HG02885 (cell line): Measurements from ENCODE around the gene PECR.
"Not testable (repeated sequence)": the region's sequence is repeated elsewhere in the genome, so short reads cannot be mapped to it uniquely, and the experiment has no call there.

Experiments used
- ATAC-seq: cut with Tn5 transposase; IDR thresholded peaks from one replicate; pipeline ENCODE4 v1.9.1; 2021; ENCODE audit warnings: mild to moderate bottlenecking; ENCODE audit not compliant: unreplicated experiment, poor library complexity

The PECR gene

GRCh38 chr2:216107760-216108159 lies 26.2 kb upstream of the PECR start:
- ATAC-seq, result no peak

- no peak for ATAC-seq
Observed at GRCh38 chr2:216107320-216107719, 25.7 kb upstream of the PECR start.

- ATAC-seq, result no peak
Observed at GRCh38 chr2:216104691-216105090, 23.1 kb upstream of the PECR start.

GRCh38 chr2:216103213-216103612 lies 21.6 kb upstream of the PECR start:
- ATAC-seq, result no peak

GRCh38 chr2:216101109-216101508 lies 19.5 kb upstream of the PECR start:
- no peak for ATAC-seq

GRCh38 chr2:216098421-216099334 lies 17.1 kb upstream of the PECR start:
- no peak for ATAC-seq

- no peak for ATAC-seq
Observed at GRCh38 chr2:216094701-216095100, 13.1 kb upstream of the PECR start.

GRCh38 chr2:216092646-216093045 lies 11.0 kb upstream of the PECR start:
- no peak for ATAC-seq

- ATAC-seq, result peak; percentile 71
Observed at GRCh38 chr2:216090369-216090786, 8.8 kb upstream of the PECR start.

- ATAC-seq, result no peak
Observed at GRCh38 chr2:216086207-216086893, 4.7 kb upstream of the PECR start.

GRCh38 chr2:216084547-216084946 lies 2.9 kb upstream of the PECR start:
- no peak for ATAC-seq

GRCh38 chr2:216083464-216084281 lies 2.1 kb upstream of the PECR start:
- no peak for ATAC-seq

- no peak for ATAC-seq
Observed at GRCh38 chr2:216082805-216083204, 1.2 kb upstream of the PECR start.

GRCh38 chr2:216082117-216082711 lies 605 bp upstream of the PECR start:
- peak; percentile 11 for ATAC-seq

GRCh38 chr2:216081012-216081411 lies 597 bp downstream of the PECR start:
- ATAC-seq, result no peak

GRCh38 chr2:216080048-216080447 lies 1.6 kb downstream of the PECR start:
- ATAC-seq, result not testable (repeated sequence)

GRCh38 chr2:216078776-216079175 lies 2.8 kb downstream of the PECR start:
- ATAC-seq, result no peak

GRCh38 chr2:216075510-216076485 lies 5.8 kb downstream of the PECR start:
- no peak for ATAC-seq

GRCh38 chr2:216074794-216075193 lies 6.8 kb downstream of the PECR start:
- no peak for ATAC-seq
